ENCODE results near the gene TRABD2B. TPM values are rescaled to one million over a fixed set of nuclear protein-coding genes. Genes with fewer than 3 reads are reported as not detected.

The TRABD2B gene
- total RNA-seq, 1 experiment from 2014 or later: 0.96 TPM

- DNase-seq (ENCODE audit: unreplicated experiment): peak; percentile 91
- H3K4me1 Mint-ChIP-seq (ENCODE audit: insufficient read depth, unreplicated experiment): peaks cover 14% of the 10 kb centered on the region
- ChIA-PET CTCF (interaction anchor here (0.6 to 1.7 kb wide), 10 partner anchors 9 to 330 kb away, joined by 3 to 9 read pairs (median 4); partner anchors contain the start of gene FOXD2), POLR2A (interaction anchor here (0.6 kb wide), 1 partner anchor 89 kb away, joined by 3 read pairs; no protein-coding TSS in a partner anchor)
- intact Hi-C loops (cut with micrococcal nuclease): no loop called here
- no peaks in the 10 kb centered on the region for H3K27me3 Mint-ChIP-seq (ENCODE audit: insufficient read depth, unreplicated experiment)
- no peak overlapping the region for H3K27ac Mint-ChIP-seq (ENCODE audit: low read depth, unreplicated experiment)
- H3K36me3 Mint-ChIP-seq (ENCODE audit: insufficient read depth, unreplicated experiment): no peaks in the 10 kb centered on the region
- BruUV-seq (replicated peaks): no TSS peak
- H3K9me3 Mint-ChIP-seq (ENCODE audit: unreplicated experiment): no peaks in the 10 kb centered on the region
- no peak overlapping the region for H3K4me3 Mint-ChIP-seq (ENCODE audit: unreplicated experiment)
- TF ChIP-seq CTCF (IDR thresholded peaks at IDR 0.05; ENCODE audit: unreplicated experiment): no peak
Measured at GRCh38 chr1:47763591-47764171, 233.5 kb downstream of the TRABD2B start.

GRCh38 chr1:47761974-47762373 is 235.2 kb downstream of the TRABD2B start:
- intact Hi-C loops (cut with micrococcal nuclease): no loop called here
- no peak for TF ChIP-seq CTCF (IDR thresholded peaks at IDR 0.05; ENCODE audit: unreplicated experiment)
- BruUV-seq (replicated peaks): no TSS peak
- Mint-ChIP-seq H3K36me3 (ENCODE audit: insufficient read depth, unreplicated experiment) (no peaks in the 10 kb centered on the region), H3K27me3 (ENCODE audit: insufficient read depth, unreplicated experiment) (no peaks in the 10 kb centered on the region), H3K4me3 (ENCODE audit: unreplicated experiment) (no peak overlapping the region), H3K9me3 (ENCODE audit: unreplicated experiment) (no peaks in the 10 kb centered on the region), H3K27ac (ENCODE audit: low read depth, unreplicated experiment) (no peak overlapping the region), H3K4me1 (ENCODE audit: insufficient read depth, unreplicated experiment) (peaks cover 14% of the 10 kb centered on the region)
- POLR2A ChIA-PET: interaction anchor here (0.9 kb wide), 1 partner anchor 18 kb away, joined by 3 read pairs; no protein-coding TSS in a partner anchor
- no peak for DNase-seq (ENCODE audit: unreplicated experiment)
- CTCF ChIA-PET: interaction anchor here (1.0 kb wide), 1 partner anchor 10 kb away, joined by 5 read pairs; no protein-coding TSS in a partner anchor

GRCh38 chr1:47761201-47761930 is 235.8 kb downstream of the TRABD2B start:
- H3K9me3 Mint-ChIP-seq (ENCODE audit: unreplicated experiment): no peaks in the 10 kb centered on the region
- POLR2A ChIA-PET: no interaction called here

More at GRCh38 chr1:47761201-47761930, 235.8 kb downstream of the TRABD2B start:
- no TSS peak for BruUV-seq (replicated peaks)
- Mint-ChIP-seq H3K4me3 (ENCODE audit: unreplicated experiment) (no peak overlapping the region), H3K27ac (ENCODE audit: low read depth, unreplicated experiment) (no peak overlapping the region), H3K4me1 (ENCODE audit: insufficient read depth, unreplicated experiment) (peaks cover 14% of the 10 kb centered on the region), H3K36me3 (ENCODE audit: insufficient read depth, unreplicated experiment) (no peaks in the 10 kb centered on the region), H3K27me3 (ENCODE audit: insufficient read depth, unreplicated experiment) (no peaks in the 10 kb centered on the region)
- intact Hi-C loops (cut with micrococcal nuclease): no loop called here
- DNase-seq (ENCODE audit: unreplicated experiment): no peak
- no peak for TF ChIP-seq CTCF (IDR thresholded peaks at IDR 0.05; ENCODE audit: unreplicated experiment)
- CTCF ChIA-PET: interaction anchor here (0.7 to 2.1 kb wide), 4 partner anchors 9 to 35 kb away, joined by 5 to 6 read pairs (median 6); no protein-coding TSS in a partner anchor
